Thyroid gland (tissue), 4 donors: ENCODE data around the gene ADGRD1. TPM values are rescaled to one million over a fixed set of nuclear protein-coding genes. Genes with fewer than 3 reads are reported as not detected.

ENCODE experiments used
- DNase-seq, 2 donors: peaks; one replicate each; pipeline ENCODE4 v3.0.0-alpha.2; 2019
- H3K27ac ChIP-seq, 3 donors: fragments of 200-600 bp; sonication (generic); 1 replicate in 2 of 3; 2 replicates in 1 of 3; pipeline ENCODE4 v1.5.1; 2016 to 2019; ENCODE audit warnings: mild to moderate bottlenecking in 1 of 3, moderate library complexity in 1 of 3
- H3K27me3 ChIP-seq: fragments of 200-600 bp; sonication (generic); one replicate; pipeline ENCODE4 v1.5.1; 2019
- H3K36me3 ChIP-seq, 2 donors: fragments of 200-600 bp; sonication (generic); one replicate each; pipeline ENCODE4 v1.5.1; 2016 to 2019
- H3K4me1 ChIP-seq, 2 donors: fragments of 200-600 bp; sonication (generic); one replicate each; pipeline ENCODE4 v1.5.1; 2017 to 2019
- H3K4me3 ChIP-seq, 3 donors: fragments of 200-600 bp; sonication (generic); replicated peaks in 1 of 3; 1 replicate in 2 of 3; 2 replicates in 1 of 3; pipeline ENCODE4 v1.5.1; 2016; ENCODE audit warnings: mild to moderate bottlenecking in 1 of 3
- H3K9me3 ChIP-seq: fragments of 200-600 bp; sonication (generic); one replicate; pipeline ENCODE4 v1.5.1; 2017
- POLR2A ChIP-seq, 2 donors: fragments of 450-650 bp; IDR thresholded peaks; one replicate each; pipeline ENCODE4 v1.6.1; 2017; ENCODE audit warnings: antibody characterized with exemption in 2 of 2, mild to moderate bottlenecking in 2 of 2, moderate library complexity in 1 of 2
- WGBS, 2 donors: methylation state at CpG; one replicate each; pipeline ENCODE4 v1.1.5; 2017; 5-methylcytosine and 5-hydroxymethylcytosine counted together
- intact Hi-C: fragments of 100-400 bp; cut with DNase I; formaldehyde crosslinking; loops from one replicate; pipeline ENCODE4 v1.15.1; 2023
- total RNA-seq, 4 donors: library from RNA; depleted of rRNA; stranded (reverse); fragments of >200 nt; gene quantifications; one replicate each; pipeline ENCODE4 v1.2.3, GENCODE V29; 2016
- TF ChIP-seq, protein P1 (sequence below), 6 experiments: fragments of 200-600 bp in 3 of 6; fragments of 450-650 bp in 3 of 6; sonication (generic) in 3 of 6; IDR thresholded peaks; one replicate each; pipeline ENCODE4 v1.5.1; 2016 to 2019; ENCODE audit warnings: antibody characterized with exemption in 6 of 6, mild to moderate bottlenecking in 2 of 6, inconsistent platforms in 1 of 6, moderate library complexity in 1 of 6

ADGRD1 gene
- total RNA-seq, 4 donors from 2014 or later = 14.1 to 44.3 (median 24.7) TPM

DNA sequence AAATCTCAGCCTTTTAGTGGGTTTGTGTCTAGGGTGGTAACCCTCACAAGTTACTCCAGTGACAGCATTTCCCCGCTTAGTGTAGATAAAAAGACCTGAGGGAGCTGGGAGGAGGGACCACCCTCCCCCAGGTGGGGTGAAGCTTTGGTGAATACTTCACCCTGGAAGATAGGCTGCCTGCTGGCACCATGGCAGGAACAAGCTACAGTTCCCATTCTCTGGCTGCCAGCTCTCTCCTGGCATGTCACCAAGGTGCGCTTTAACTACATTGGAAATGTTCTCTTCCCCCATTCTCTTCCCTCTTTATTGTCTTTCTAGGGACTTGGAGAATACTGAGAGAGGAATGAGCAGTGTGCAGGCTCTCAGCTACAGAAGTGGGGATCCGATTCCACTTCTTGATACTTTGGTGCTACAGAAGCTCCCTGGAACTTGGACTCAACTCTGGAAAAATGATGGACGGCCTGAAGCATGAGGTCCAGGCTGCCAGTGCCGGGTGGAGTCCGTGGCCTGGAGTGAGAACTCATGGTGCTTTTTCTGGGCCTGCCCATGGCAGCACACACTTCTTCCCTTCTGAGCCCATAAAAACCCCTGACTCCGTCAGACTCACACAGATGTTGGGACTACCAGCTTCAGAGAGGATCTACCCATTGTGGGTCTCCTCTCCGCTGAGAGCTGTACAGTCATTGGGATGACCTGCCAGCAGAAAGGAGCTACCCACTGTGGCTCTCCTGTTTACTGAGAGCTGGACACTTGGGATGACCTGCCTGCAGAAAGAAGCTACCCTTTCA, 198.0 kb downstream of the ADGRD1 start:
- intact Hi-C loops = no loop called here
- 83 to 90% methylated on average over 8 of the region's 8 CpGs for WGBS, 2 donors
- H3K36me3 ChIP-seq = no peaks in the 10 kb centered on the region
- DNase-seq = no peak
- no peaks in the 10 kb centered on the region for H3K27me3 ChIP-seq
- H3K4me3 ChIP-seq = no peak overlapping the region
- H3K9me3 ChIP-seq = no peaks in the 10 kb centered on the region
- no peaks in the 10 kb centered on the region for H3K4me1 ChIP-seq
- TF ChIP-seq, protein P1, sequence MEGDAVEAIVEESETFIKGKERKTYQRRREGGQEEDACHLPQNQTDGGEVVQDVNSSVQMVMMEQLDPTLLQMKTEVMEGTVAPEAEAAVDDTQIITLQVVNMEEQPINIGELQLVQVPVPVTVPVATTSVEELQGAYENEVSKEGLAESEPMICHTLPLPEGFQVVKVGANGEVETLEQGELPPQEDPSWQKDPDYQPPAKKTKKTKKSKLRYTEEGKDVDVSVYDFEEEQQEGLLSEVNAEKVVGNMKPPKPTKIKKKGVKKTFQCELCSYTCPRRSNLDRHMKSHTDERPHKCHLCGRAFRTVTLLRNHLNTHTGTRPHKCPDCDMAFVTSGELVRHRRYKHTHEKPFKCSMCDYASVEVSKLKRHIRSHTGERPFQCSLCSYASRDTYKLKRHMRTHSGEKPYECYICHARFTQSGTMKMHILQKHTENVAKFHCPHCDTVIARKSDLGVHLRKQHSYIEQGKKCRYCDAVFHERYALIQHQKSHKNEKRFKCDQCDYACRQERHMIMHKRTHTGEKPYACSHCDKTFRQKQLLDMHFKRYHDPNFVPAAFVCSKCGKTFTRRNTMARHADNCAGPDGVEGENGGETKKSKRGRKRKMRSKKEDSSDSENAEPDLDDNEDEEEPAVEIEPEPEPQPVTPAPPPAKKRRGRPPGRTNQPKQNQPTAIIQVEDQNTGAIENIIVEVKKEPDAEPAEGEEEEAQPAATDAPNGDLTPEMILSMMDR (IDR thresholded peaks at IDR 0.05) = no peak
- no peak for TF ChIP-seq POLR2A (IDR thresholded peaks at IDR 0.05)
- no peak overlapping the region for H3K27ac ChIP-seq

DNA sequence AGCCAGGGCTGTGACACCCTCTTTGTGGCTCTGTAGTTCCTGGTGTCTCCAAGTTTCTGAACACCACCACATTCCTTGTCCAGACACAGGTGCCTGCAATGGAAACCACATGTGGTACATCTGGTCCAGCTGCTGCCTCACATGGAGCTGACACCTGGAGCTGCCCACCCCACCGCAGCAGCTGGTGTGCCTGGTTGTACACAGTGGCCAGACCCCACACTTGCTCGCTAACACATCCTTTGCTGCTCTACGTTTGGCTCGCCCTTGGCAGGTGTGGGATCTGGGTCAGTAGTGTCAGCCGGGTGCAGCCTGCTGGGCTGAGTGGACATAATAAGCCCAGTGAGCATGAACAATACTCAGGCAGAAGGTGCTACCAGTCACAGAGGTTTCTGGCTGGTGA, 198.9 kb downstream of the ADGRD1 start:
- Histone ChIP-seq H3K27ac (no peak overlapping the region), H3K4me3 (no peak overlapping the region), H3K4me1 (no peaks in the 10 kb centered on the region), H3K27me3 (no peaks in the 10 kb centered on the region), H3K9me3 (no peaks in the 10 kb centered on the region), H3K36me3 (no peaks in the 10 kb centered on the region)
- TF ChIP-seq, protein P1 (IDR thresholded peaks at IDR 0.05) = no peak
- no peak for TF ChIP-seq POLR2A (IDR thresholded peaks at IDR 0.05)
- no peak for DNase-seq
- 90% methylated on average over 2 of the region's 5 CpGs; no CpG with 5 or more reads in 1 of the 2 donors for WGBS, 2 donors
- intact Hi-C loops = no loop called here

DNA sequence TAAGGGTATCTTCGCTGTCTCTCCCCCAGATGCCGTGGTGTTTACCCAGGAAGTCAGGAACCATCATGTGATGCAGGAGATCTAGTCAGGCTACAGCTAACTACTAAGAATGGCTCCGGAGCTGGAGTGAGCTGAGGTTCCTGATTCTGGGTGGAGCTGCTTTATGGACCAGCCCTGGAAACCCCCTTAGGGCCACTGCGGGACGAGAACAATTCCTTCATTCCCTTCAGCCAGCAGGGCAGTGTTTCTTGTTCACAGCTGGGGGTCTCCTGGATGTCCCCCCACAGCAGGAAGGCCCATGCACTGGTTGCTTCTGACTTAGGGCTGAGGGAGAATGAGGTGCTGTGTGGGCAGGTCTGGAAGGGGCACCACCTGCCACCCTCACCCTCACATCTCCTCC, 199.3 kb downstream of the ADGRD1 start:
- no peak for DNase-seq
- 84 to 88% methylated on average over 3 to 5 of the region's 5 CpGs for WGBS, 2 donors

DNA sequence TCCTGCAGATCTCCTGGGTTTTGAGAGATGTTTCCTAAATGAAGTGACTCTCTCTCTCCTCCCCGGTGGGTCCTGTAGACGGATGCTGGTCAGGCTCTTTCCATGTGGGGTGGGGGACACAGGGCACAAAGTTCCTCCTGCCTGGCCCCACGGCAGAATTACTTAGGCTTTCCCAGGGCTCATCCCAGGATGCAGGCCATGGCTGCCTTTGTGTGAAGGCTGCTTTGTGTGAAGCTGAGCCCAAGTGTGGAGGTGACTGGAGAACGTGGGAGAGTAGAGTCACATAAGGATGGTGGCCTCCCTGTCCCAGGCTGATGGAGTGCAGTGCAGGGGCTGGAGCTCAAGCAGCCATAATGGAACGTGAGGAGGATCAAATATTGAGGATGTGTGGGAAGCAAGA, 200.2 kb downstream of the ADGRD1 start:
- H3K4me1 ChIP-seq = no peaks in the 10 kb centered on the region
- H3K36me3 ChIP-seq = no peaks in the 10 kb centered on the region
- no peak overlapping the region for H3K4me3 ChIP-seq
- intact Hi-C loops = no loop called here
- no peak for DNase-seq
- H3K27ac ChIP-seq = no peak overlapping the region
- WGBS, 2 donors = 82 to 88% methylated on average over 2 to 5 of the region's 5 CpGs
- no peaks in the 10 kb centered on the region for H3K9me3 ChIP-seq
- no peaks in the 10 kb centered on the region for H3K27me3 ChIP-seq
- TF ChIP-seq, protein P1 (IDR thresholded peaks at IDR 0.05) = no peak
- TF ChIP-seq POLR2A (IDR thresholded peaks at IDR 0.05) = no peak

More for the DNA sequence above, 199.3 kb downstream of the ADGRD1 start:
- Histone ChIP-seq H3K36me3 (no peaks in the 10 kb centered on the region), H3K4me1 (no peaks in the 10 kb centered on the region), H3K27me3 (no peaks in the 10 kb centered on the region), H3K9me3 (no peaks in the 10 kb centered on the region), H3K4me3 (no peak overlapping the region), H3K27ac (no peak overlapping the region)
- intact Hi-C loops = no loop called here
- no peak for TF ChIP-seq POLR2A (IDR thresholded peaks at IDR 0.05)
- TF ChIP-seq, protein P1 (IDR thresholded peaks at IDR 0.05) = no peak

DNA sequence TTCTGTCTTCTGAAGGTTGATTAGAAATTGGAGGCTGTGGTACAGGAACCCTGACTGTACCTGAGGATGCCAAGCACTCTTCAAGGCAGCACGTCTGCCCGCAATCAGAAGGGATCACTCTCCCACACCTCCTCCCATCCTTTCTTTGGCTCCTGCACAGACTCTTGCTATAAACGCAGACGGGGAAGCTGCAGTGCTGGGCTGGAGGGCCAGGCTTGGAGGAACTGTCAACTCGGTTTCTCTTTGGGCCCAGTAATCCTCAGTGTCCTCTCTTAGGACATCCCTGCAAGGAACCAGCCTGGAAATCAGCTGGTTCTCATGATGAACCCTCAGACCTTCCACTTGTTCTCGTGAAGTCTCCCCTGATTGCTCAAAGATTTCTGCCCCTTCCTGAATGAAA, 201.4 kb downstream of the ADGRD1 start:
- TF ChIP-seq POLR2A (IDR thresholded peaks at IDR 0.05) = no peak
- TF ChIP-seq, protein P1 (IDR thresholded peaks at IDR 0.05) = no peak
- Histone ChIP-seq H3K36me3 (no peaks in the 10 kb centered on the region), H3K4me1 (no peaks in the 10 kb centered on the region), H3K4me3 (no peak overlapping the region), H3K27ac (no peak overlapping the region), H3K27me3 (no peaks in the 10 kb centered on the region), H3K9me3 (no peaks in the 10 kb centered on the region)
- no peak for DNase-seq
- intact Hi-C loops = no loop called here
- WGBS, 2 donors = 67 to 82% methylated on average over 6 of the region's 6 CpGs
